GM12872 (cell line): Measurements from ENCODE around the gene PPP3R1.

ENCODE experiments used
- CTCF ChIP-seq: IDR thresholded peaks from 3 replicates; pipeline ENCODE4 v1.5.1; 2011; ENCODE audit warnings: low read depth, mild to moderate bottlenecking, low read length, moderate library complexity; ENCODE audit not compliant: insufficient read depth

The PPP3R1 gene

GRCh38 chr2:68134554-68134953 lies 117.8 kb downstream of the PPP3R1 start:
- TF ChIP-seq CTCF, result no peak

GRCh38 chr2:68134120-68134519 lies 118.2 kb downstream of the PPP3R1 start:
- no peak for TF ChIP-seq CTCF
